Tibial nerve (tissue), 4 donors: ENCODE data around the gene POLA2.

Source experiments
- EP300 ChIP-seq, 2 donors: sonication (generic); formaldehyde crosslinking; IDR thresholded peaks; one replicate each; pipeline ENCODE4 v1.6.1; 2017; ENCODE audit warnings: antibody characterized with exemption in 2 of 2, mild to moderate bottlenecking in 1 of 2
- POLR2A ChIP-seq, 2 donors: fragments of 450-650 bp; IDR thresholded peaks; one replicate each; pipeline ENCODE4 v1.6.1; 2017; ENCODE audit warnings: antibody characterized with exemption in 2 of 2, mild to moderate bottlenecking in 2 of 2, moderate library complexity in 2 of 2
- TF ChIP-seq, protein P1 (sequence below), 5 experiments: fragments of 200-600 bp in 3 of 5; fragments of 450-650 bp in 2 of 5; sonication (generic) in 3 of 5; IDR thresholded peaks; one replicate each; pipeline ENCODE4 v1.5.1; 2016 to 2019; ENCODE audit warnings: antibody characterized with exemption in 5 of 5, mild to moderate bottlenecking in 3 of 5, moderate library complexity in 2 of 5

DNA sequence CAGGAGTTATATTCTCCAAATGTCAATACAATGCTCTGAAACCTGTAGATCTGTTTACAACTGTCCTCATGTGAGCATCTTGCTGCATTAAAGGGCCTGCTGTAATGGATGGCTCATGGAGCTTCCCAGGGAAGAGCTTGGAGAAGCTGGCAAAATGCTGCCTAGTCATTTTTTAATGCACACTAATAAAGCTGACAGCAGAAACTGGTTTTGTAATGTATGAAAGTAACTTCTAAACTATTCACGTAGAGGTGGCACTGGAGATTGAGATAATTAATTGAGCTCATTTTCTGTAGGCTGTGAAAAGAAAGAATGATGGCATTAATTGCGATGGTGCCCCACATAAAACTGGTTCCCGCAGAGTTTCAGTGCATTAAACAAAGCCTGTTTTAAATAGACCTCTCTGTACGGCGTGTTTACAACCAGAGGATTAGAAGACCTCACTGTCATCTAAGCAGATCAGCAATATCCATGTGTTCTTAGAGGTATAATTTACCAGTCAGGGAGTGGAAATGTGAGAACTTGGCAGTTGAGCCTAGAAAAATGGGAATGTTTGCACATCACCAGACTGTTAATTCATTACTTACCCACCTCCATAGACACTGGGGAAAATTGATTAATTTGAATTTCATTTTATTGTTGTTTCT, 16.0 kb downstream of the POLA2 start:
- no peak for TF ChIP-seq POLR2A (IDR thresholded peaks at IDR 0.05)
- TF ChIP-seq, protein P1, sequence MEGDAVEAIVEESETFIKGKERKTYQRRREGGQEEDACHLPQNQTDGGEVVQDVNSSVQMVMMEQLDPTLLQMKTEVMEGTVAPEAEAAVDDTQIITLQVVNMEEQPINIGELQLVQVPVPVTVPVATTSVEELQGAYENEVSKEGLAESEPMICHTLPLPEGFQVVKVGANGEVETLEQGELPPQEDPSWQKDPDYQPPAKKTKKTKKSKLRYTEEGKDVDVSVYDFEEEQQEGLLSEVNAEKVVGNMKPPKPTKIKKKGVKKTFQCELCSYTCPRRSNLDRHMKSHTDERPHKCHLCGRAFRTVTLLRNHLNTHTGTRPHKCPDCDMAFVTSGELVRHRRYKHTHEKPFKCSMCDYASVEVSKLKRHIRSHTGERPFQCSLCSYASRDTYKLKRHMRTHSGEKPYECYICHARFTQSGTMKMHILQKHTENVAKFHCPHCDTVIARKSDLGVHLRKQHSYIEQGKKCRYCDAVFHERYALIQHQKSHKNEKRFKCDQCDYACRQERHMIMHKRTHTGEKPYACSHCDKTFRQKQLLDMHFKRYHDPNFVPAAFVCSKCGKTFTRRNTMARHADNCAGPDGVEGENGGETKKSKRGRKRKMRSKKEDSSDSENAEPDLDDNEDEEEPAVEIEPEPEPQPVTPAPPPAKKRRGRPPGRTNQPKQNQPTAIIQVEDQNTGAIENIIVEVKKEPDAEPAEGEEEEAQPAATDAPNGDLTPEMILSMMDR (IDR thresholded peaks at IDR 0.05), result no peak
- no peak for TF ChIP-seq EP300 (IDR thresholded peaks at IDR 0.05)
